ENCODE data around the gene PDE4D.

Gene PDE4D

DNA sequence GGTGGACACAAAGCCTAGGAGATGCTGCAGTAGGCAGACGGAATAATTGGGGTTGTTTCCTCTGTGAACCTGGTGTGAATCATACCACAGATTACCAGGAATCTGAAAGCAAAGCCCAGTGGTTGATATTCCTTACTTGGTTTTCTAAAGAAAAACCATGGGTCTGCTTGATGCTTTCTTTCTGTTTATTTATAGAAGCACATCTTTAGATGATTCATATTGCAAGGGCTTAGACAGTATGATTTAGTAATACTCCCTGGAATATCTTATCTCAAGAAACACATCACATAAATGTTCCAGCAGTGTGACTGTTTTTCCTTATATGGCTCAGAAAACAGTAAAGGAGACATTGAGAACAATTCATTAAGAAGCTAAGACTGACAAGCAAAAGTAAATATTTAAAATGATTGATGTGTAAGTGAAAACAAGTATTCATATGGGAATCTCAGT, 687.4 kb downstream of the PDE4D start:
- no peak for DNase-seq (ENCODE audit: low read depth)

DNA sequence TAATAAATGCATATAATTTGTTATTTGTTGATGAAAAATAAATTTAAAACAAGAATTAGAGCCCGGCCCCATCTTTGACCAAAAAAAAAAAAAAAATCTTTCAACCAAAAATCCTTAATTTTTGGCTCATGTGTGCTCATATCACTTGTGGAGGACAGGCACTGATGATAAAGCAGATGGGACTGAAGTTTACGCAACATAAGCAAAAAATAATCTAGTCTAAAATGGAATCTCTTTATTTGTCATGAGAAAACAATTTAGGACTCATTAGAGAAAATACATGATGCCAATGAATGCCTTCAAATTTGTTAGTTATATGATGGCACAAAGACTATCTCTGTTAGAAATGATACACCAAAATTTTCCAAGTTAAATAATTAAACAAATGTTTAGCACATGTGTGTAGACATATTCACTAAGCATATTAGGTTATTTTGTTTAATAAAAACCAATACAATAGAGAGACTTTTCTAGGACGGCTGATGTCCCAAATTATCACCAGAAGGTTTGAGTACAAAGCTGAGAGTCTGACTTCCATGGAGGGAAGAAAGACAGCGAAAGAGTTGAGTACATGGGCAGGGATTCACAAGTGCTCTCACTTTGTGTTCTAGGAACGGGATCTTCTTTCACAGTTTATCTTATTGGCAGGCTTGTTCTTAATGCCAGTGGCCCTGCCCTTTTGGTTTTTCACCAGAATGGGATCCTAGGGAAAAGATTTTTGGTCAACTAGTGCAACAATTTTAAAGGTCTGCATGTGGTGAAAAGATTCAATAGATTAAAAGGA, 689.2 kb downstream of the PDE4D start:
- DNase-seq (ENCODE audit: low read depth) = no peak

DNA sequence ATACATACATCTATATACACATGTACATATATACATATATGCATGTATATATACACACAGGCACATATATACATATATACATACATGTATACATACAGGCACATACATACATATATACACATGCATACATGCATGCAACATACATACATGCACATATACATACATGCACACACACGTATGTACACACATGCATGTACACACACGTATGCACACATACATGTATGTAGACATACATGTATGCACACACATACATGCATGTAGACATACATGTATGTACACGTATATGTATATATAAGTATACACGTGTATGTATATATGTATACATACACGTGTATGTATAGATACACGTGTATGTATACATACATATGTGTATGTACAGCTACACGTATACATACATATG, 693.7 kb downstream of the PDE4D start:
- no peak for DNase-seq (ENCODE audit: low read depth)

DNA sequence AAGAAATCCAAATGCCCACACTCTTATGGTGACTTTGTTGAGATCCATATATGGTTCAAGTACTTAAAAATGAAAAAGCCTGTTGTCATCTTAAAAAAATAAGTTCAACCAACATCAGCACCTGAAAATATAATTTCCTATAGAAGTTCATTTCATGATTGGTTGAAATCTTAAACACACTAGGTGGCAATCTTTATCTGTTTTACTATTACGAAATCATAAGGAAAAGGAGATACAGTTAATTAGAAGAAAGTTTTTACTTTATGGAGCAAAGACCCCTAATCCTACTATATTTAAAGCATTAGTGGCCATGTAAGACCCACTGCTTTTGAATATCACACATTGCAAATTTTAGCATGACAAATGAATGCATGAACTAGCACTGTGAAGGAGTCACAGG, 694.7 kb downstream of the PDE4D start:
- DNase-seq (ENCODE audit: low read depth) = no peak

DNA sequence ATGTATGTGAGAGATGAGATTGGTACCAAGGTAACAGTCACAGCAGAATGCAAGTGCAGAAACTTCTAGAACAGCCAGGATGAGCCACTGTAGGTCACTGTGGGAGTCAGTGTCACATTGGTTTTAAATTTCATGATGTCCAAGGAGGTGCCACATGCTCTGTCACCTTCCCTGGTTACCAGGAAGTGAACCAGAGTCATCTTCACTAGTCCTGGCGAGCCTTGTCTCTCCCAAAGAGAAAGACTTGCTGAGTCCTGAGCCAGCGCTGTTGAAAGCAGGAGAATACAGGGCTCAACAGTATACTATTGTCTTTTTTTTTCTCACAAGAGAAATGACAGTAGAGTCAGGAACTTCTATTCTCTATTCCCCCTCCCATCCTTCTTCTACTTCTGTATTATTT, 695.2 kb downstream of the PDE4D start:
- no peak for DNase-seq (ENCODE audit: low read depth)

DNA sequence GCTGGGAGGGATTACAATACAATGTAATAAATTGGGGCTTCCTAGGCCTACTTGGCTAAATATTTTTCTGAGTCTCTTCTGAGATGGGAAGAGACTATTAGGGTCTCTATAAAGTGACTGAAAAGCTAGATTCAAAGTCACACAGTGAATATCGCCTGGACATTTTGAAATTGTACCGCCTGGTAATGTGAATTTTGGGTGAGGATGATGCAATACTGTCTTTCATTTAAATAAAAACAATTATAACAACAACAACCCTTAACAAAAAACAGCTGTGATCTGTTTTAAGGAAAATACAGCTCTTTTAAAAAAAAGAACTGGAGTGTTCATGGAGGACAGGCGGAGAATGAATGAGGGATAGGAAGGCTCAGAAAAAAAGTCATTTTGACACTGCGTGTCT, 695.6 kb downstream of the PDE4D start:
- no peak for DNase-seq (ENCODE audit: low read depth)

DNA sequence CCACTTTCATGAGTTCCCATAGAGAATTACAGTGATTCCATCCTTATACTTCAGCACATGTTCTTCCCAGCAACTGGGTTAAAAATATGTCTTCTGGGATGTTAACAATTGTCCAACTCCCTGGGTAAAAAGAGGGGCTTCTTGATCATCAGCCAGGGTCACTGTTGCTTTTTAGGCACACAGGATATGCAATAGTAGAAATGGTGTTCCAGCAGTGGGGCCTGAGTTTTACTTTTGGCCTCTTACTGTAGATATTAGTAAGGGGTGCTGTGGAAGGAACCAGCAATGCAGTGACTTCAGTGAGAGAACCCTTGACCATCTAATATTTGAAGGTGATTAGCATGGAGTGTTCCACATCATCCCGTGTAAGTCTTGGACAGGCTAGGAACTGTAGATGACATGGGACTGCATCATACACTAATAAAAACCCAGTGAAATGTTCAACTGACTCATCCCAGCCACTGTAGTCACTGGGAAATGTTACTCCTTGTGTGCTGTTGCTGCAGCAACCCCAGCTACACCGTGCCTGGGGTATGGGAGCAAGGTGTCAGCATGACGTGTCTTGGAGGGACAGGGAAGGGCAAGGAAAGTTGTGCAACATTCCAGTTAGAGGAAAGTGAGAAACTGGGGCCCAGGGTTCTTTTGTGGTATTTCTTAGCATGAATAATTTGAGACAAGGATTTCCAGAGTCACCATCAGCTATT, 699.8 kb downstream of the PDE4D start:
- no peak for DNase-seq (ENCODE audit: low read depth)

DNA sequence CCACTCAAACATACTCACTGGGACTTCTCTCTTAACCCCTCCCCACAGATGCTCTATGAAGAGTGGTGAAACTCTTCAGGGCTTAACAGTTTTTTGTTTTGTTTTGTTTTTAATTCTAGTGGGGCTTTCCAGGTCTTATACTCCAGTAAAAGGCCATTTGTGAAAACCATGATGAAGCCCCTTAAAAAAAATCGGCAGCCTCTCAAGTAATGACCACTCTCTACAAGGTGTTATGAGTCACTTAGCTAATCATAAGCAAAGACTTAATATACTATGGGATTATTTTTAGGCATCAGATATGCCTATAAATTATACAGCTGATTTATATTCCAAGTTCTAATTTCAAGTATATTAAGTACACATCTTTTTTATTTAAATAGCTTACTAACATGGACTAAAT, 702.8 kb downstream of the PDE4D start:
- no peak for DNase-seq (ENCODE audit: low read depth)

DNA sequence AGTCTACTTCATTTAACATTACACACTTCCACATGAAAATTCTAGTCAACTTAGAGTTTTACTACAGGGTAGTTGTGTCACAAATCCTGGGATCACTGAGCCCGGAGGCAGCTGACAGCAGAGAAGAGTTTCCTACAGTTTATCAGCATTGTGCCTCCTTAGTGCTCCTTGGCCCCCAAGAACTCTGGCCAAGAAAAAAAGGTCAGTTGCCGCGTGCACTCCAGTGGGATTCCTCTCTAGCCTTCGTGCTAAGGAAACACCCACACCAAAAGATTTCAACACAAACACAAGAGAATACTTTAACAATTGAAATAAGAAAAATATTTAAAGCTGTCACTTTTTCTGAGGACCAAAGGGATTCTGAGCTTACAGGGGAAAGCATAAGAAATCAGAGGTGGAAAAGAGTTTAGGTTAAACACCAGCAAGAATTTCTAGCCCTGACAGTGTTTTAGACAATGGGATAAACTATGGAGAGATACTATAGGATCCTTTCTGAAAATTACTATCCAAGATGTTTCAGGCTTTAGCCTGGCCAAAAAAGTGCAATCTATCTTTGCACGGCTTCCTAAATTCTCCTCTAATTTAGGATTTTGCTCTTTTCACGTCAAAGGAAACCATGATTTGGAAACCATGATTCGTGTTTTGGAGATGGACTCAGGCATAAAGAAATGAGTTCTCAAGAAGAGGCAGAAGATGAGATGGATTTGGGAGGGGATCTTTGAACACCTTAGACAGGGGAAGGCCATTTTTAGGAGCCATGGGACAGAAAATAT, 703.9 kb downstream of the PDE4D start:
- no peak for DNase-seq (ENCODE audit: low read depth)

DNA sequence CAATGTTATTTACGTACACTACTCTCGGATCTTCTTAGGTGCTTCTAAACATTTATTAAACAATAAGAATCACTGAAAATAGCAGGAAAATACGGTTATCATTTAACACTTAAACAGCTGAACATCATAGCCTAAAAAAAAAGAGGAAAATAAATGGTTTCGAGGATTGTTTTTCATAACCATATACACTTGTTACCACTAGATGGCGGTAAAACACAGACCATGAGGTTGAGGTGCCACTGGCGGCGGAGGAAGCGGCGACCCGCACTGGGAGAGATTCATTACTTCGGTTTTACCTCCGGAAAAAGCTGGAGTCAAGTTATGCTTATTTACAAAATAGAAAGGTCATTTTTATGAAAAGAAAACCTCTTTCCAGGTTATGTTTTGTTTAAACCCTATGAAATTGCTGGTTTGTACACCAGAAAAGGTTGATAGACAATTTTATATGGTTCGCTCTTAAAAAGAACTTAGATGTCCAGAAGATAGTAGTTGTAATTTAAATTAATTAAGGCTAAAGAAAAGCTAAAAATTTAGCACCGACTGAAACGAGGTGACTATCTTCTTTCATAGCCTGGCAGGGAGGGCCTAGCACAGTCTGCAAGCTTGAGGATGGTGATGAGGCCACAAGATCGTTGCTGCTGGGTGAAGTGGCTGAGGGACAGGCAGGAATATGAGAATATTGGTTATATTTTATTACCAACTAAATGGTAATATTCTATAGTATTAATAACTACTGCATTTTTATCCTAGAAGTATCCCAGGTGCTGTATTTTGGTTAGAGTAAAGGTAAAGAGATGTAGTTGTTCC, 704.9 kb downstream of the PDE4D start:
- DNase-seq (ENCODE audit: low read depth) = peak; percentile 33

DNA sequence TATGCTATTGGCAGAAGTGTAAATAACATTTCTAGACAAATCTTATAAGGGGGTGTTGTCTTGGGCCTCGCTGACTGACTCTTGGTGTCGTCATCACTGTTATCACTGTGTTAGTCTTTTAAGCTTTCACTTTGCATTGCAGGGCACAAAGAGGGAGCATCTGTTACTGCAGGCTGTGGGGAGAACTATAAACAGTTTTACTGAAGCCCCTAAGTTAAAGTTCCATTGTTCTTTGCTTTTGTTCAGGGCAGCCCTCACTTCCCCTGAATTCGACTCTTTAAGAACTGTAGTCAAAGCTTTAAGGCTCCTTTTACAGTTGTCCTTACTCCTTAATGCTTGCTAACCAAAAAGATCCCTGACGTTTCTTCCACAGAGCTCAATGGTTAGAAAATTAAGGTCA, 705.7 kb downstream of the PDE4D start:
- no peak for DNase-seq (ENCODE audit: low read depth)

DNA sequence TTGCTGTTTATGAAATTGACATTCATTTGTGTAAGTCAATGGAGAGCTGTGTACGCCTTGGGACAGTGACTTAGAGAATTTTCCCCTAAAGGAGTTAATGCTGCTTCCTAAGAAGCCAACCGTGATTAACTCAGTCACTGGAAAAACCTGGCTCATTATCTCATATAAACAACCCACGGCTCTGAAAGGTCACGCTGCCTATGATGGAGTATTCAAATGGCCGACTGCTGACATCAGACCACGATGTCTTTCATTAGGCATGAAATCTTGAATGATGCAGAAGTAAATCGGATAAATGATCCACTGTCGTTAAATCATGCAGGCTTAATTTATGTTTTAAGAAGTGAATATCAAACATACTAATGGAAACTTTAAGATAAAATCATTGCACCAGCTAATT, 706.9 kb downstream of the PDE4D start:
- no peak for DNase-seq (ENCODE audit: low read depth)

DNA sequence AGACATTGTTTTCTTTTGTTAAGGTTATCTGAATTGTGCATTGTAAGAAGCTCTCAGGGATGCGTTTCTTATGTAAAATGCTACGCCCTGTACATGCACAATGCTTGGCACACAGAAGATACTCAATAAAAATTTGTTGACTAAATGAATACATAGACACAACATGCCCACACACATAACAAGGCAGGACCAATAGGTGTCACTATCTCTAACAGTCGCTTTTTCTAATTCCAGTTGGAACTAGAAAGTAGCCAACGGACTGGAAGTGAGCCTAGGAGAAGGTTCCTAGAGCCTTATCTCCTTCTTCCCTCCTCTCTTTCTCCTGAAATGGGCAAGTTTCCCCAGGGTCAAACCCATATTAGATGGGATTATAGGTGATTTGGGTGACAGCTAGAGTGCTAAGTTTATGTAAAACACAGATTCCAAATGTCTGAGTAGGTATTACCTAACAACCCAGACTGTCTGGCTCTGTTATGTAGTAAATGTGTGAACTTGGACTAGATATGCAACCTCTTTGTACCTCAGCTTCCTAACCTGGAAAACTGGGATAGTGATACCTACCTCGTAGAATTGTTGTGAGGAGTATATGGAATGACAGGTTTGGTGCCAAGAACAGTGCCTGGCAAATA, 707.7 kb downstream of the PDE4D start:
- DNase-seq (ENCODE audit: low read depth) = no peak

DNA sequence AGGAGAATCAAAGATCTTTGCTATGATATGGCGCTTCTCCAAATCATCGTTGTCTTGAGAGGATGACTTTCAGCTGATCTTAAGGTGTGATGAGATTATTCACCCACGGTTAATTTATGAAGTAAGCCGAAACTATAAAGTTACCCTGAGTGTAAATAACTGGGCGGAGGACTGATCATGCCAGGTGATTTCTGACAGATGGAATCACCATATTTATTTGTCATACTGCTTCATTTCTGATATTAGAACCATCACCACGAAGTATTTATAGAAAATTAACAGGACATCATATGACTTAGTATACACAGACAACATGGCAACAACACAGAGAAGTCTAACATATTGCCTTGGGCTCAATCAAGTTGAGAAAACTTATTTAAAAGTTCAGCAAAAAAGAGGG, 708.8 kb downstream of the PDE4D start:
- DNase-seq (ENCODE audit: low read depth) = no peak

DNA sequence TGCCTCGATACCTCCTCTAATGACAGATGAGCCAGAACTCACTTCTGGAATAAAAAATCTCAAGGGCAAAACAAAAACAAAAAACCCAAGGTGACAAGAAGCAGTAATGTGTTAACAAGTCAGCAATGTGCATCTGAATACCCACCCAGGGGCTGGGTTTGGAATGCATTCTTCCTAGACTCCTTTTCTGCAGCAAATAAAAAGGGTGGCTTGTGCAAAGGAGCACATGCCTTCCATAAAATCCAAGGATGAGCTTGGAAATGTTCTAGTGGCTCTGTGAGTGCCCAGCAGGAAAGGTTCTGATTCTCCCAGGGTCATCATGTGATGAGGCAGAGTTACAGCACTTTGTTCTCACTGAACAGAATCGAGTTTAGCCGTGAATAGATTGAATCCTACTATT, 710.8 kb downstream of the PDE4D start:
- no peak for DNase-seq (ENCODE audit: low read depth)

DNA sequence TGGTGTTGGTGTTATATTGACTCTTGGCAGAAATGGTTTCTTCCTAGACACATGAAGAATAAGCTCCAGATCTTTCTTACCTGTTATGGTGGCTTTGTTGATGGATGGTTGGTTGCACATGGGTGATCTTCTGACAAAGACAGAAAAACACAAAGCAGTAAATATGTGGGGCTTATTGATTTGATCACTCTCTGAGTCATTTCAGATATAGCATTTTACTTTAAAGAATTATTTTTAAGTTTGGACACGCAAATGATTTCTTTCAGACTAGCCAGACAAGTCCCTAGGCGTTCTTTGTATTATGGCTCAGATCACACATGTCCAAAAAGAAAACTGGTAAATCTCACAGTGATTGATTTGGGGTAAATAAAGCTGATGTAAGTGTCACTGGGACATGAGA, 713.0 kb downstream of the PDE4D start:
- no peak for DNase-seq (ENCODE audit: low read depth)

DNA sequence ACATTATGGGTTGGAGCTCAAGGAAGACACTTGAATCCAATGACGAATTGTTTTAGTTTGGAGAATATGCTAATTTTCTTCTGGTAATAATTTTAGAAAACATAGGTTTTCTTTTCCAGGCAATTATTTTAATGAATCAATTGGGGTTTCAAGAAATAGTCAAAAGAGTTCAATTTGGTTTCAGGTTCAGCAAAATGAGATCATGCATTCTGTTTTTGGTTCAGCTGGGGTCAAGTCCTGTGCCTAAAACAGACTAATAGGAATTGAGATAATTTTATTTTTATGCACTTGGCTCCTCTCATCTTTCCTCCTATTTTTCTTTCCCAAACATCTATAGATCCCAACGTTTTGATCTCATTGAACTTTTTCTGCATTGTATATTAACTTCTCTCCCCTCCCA, 713.8 kb downstream of the PDE4D start:
- no peak for DNase-seq (ENCODE audit: low read depth)

DNA sequence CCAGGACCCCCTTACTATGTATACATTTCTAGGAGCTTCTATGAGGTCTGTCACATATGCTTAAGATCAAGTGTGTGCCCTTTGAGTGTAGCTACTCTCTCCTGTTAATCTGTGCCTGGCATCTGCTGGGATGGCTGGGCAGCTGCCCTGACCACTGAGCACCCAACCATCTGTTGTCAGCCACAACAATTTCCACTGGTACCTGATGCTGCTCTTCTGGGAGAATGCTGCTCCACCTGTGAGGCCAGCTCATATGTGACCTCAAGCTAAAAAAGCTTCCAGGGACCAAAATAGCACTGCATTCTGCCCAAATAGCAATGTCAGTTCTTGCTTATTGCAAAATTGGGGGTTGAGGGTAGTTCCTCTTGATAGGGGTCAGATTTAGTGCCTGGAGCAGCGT, 715.0 kb downstream of the PDE4D start:
- no peak for DNase-seq (ENCODE audit: low read depth)

DNA sequence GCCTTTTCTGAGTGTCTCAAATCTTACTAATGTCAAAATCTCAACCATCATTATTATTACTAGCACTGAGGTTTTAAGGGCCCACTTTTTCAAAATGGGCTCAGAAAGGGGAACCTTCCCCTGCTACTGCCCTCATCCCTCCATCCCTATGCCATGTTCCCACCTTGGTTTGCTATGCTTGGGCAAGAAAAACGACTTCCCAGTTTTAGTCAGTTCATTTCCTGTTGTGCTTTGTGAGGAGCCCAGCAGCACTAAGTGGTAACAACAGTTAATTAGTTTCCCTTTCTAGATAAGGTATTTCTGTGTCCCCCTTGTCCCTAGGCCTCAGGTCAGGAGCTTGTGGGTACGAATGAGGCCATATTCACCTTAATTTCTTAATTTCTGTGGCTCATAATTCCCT, 715.5 kb downstream of the PDE4D start:
- DNase-seq (ENCODE audit: low read depth) = no peak

DNA sequence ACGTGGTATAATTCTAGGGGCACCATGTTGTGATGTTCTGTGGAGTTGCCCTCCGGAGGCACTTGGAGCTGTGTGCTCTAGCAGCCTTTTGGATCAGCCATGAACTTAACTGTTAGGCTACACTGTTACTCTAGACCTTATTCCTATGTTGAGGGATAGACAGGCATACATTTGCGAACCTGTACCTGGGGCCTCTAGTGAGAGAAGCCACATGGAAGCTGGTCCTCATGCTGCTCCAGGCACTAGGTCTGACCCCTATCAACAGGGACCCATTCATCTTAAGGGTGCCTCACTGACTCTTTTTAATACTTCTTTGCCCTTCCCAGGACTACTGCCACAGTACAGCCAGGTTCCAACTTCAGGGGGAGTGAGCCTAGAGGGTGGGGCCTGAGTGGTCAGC, 715.9 kb downstream of the PDE4D start:
- DNase-seq (ENCODE audit: low read depth) = no peak

DNA sequence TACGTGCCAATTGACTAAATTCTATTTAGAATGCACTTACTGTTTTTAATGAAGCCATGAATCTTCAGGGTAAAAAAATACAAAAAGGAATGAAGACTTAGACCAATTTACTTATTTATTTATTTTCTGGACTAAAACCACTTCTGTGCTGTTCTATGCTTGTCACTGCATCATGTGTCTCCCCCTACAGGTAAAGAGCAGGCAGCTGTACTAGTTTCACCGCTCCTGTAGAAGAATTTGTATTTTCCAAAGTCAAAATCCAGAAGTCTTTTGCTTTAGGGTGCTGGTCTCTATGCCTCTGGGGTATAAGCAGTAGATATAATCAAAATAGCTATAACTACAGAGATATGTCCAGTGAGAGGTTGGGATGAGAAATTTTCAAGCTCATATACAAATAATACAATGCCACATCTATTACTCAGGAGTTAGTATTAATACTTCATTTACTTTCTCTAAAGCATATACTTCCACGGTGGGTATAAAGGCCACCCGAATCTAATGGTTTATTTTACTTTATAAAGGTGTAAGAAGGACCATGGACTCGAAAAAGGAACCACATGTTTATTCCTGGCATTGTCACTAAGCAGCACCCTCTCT, 719.2 kb downstream of the PDE4D start:
- peak; percentile 8 for DNase-seq (ENCODE audit: low read depth)

All from activated T-helper 1 cell treated with Interleukin-2 at 50 U/mL for 16 hours (primary cell).